Hepatocyte (in vitro differentiated cells): ENCODE results near the gene AGBL1.

Experiments
- CTCF ChIP-seq: fragments of 200-600 bp; sonication (generic); IDR thresholded peaks from 2 replicates; pipeline ENCODE4 v1.5.1; 2016; ENCODE audit warnings: antibody characterized with exemption, mild to moderate bottlenecking; ENCODE audit not compliant: poor library complexity
- EZH2 ChIP-seq: fragments of 200-600 bp; sonication (generic); IDR thresholded peaks from 2 replicates; pipeline ENCODE4 v1.6.1; 2016; ENCODE audit warnings: antibody characterized with exemption, mild to moderate bottlenecking, borderline replicate concordance
- EZH2phosphoT487 ChIP-seq: fragments of 200-600 bp; sonication (generic); IDR thresholded peaks from one replicate; pipeline ENCODE4 v1.6.1; 2018; ENCODE audit warnings: antibody characterized with exemption, mild to moderate bottlenecking, low read depth, moderate library complexity; ENCODE audit not compliant: unreplicated experiment, severe bottlenecking

- TF ChIP-seq CTCF, result no peak
- TF ChIP-seq EZH2, result no peak
- no peak for TF ChIP-seq EZH2phosphoT487
Observed at GRCh38 chr15:86446253-86446640, 366.6 kb downstream of the AGBL1 start.
